Thyroid gland (tissue), 4 donors: ENCODE data around the gene DFFB.

ENCODE experiments used
- POLR2A ChIP-seq, 2 donors: fragments of 450-650 bp; IDR thresholded peaks; one replicate each; pipeline ENCODE4 v1.6.1; 2017; ENCODE audit warnings: antibody characterized with exemption in 2 of 2, mild to moderate bottlenecking in 2 of 2, moderate library complexity in 1 of 2
- TF ChIP-seq, protein P1 (sequence below), 6 experiments: fragments of 200-600 bp in 3 of 6; fragments of 450-650 bp in 3 of 6; sonication (generic) in 3 of 6; IDR thresholded peaks; one replicate each; pipeline ENCODE4 v1.5.1; 2016 to 2019; ENCODE audit warnings: antibody characterized with exemption in 6 of 6, mild to moderate bottlenecking in 2 of 6, inconsistent platforms in 1 of 6, moderate library complexity in 1 of 6

DNA sequence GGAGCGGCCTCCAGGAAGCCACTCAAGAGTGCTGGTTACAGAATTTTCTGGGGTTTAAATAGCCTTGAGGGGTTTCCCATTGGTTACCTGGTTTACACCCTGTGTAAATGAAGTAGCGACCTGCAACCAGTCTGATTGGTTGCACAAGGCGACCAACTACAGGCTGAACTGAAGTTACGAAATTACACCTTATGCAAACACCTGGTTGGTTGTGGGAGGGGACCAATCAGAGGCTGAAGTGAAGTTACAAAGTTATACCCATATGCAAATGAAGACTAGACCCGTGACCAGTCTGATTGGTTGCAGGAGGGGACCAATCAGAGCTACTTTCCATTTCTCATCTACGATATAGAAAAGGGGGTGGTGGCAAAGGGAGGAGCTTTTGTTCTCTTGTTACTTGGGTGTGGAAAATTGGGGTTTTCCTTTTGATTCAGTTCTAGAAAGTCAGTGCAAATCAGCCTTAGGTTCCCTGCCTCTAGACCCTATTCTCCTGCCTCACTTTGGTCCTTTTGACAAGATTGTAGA is 65.0 kb downstream of the DFFB start:
- TF ChIP-seq POLR2A (IDR thresholded peaks at IDR 0.05): no peak
- TF ChIP-seq, protein P1, sequence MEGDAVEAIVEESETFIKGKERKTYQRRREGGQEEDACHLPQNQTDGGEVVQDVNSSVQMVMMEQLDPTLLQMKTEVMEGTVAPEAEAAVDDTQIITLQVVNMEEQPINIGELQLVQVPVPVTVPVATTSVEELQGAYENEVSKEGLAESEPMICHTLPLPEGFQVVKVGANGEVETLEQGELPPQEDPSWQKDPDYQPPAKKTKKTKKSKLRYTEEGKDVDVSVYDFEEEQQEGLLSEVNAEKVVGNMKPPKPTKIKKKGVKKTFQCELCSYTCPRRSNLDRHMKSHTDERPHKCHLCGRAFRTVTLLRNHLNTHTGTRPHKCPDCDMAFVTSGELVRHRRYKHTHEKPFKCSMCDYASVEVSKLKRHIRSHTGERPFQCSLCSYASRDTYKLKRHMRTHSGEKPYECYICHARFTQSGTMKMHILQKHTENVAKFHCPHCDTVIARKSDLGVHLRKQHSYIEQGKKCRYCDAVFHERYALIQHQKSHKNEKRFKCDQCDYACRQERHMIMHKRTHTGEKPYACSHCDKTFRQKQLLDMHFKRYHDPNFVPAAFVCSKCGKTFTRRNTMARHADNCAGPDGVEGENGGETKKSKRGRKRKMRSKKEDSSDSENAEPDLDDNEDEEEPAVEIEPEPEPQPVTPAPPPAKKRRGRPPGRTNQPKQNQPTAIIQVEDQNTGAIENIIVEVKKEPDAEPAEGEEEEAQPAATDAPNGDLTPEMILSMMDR (IDR thresholded peaks at IDR 0.05): no peak
